ENCODE measurements around the gene SMYD3.
A peak's percentile ranks its signal among the peaks of the same experiment; 100 is the strongest.

SMYD3 gene

DNA sequence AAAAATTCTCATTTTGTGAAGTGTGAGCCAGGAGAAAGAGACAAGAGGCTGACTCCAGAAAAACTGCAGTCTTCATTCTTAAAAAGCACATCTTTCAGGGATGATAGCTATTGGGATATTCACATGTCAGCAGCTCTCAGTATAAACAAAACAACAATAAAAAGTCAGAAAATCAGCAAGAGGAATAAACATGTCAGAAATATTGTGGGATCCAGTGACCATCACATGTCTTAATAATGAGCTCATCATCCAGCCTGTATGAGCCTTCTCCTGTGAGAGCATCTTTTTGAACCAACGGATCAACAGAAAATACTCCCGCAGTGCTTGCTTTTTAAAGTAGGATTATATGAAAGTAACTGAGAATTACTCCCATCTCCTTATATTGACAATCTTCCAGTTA is 241.6 kb downstream of the SMYD3 start:
- no peak for DNase-seq

DNA sequence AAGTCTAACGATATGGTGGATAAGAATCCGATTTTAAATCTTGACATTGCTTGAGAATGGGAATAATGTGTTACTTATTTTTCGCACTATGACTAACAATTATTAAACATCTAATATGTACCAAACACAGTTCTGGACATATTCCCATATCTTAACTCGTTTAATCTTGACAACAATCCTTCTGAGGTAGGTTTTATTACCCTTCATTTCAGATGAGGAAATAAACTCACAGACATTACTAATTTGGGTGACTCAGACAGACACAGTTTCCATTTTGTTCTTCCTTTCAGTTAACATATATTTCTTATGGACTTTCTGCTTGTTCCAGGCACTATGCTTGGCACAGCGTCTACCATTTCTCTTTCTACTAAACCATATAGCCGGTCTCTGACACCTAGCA is 244.8 kb downstream of the SMYD3 start:
- no peak for DNase-seq

DNA sequence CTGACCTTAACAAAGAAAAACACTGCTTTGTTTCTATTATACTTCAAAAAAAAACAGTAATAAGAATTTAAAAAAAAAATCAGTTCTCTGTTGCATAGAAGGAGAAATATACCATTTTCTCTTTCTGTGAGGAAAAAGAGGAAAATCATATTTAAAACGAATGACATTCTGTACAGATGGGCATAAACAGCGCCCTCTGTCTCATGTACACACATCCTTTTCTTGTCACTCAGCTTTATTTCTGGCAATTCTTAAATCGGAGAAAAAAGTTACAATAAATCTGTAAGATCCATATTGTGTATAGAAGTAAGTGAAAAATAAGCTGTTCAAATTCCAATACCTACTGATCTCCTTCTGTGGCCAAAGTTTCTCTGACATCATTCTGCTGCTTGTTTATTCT is 245.4 kb downstream of the SMYD3 start:
- no peak for DNase-seq

DNA sequence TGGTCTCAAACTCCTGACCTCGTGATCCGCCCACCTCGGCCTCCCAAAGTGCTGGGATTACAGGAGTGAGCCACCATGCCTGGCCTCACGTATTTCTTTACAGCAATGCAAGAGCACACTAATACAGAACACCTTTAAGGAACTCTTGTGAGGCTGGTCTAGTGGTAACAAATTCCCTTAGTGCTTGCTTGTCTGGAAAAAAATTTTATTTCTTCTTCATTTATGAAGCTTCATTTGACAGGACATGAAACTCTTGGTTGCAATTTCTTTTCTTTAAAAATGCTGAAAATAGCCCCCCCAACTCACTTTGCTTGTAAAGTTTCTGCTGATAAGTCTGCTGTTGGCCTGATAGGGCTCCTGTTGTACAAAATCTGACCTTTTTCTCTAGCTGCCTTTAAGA is 248.8 kb downstream of the SMYD3 start:
- DNase-seq, result no peak

DNA sequence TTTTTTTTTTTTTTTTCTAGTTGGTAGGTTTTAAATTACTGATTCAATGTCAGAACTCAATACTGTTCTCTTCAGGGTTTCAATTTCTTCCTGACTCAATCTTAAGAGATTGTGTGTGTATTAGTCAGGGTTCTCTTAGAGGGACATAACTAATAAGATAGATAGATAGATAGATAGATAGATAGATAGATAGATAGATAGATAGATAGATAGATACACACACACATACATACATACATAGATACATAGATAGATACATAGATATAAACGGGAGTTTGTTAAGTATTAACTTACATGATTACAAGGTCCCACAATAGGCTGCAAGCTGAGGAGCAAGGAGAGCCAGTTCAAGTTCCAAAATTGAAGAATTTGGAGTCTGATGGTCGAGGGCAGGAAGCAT is 251.3 kb downstream of the SMYD3 start:
- no peak for DNase-seq

DNA sequence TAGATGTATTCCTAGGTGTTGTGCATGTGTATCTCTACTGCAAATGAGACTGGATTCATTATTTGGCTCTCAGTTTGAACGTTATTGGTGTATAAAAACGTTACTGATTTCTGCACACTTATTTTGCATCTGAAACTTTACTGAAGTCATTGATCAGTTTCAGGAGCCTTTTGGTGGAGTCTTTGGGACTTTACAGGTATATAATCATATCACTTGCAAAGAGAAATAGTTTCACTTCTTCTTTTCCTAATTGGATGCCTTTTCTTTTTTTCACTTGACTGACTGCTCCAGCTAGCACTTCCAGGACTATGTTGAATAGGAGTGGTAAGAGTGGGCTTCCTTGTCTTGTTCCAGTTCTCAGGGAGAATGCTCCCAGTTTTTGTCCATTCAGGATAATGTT is 252.2 kb downstream of the SMYD3 start:
- DNase-seq, result no peak

DNA sequence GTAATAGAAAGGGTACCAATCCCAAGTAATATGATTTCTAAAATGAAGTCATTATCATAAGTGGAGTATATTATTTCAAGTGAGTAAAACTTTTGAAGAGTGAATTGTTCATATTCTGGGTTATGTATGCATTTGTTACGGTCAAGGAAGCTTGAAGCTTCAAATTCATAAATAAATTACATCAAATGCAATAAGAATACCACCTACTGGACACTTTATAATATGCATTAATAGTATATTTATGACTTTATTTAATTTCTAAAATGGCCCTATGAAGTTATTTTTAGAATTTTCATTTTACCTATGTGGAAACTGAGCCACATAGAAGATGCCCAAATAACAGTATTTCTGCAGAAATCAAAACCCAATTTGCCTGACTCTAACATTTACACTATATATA is 260.6 kb downstream of the SMYD3 start:
- DNase-seq, result no peak

DNA sequence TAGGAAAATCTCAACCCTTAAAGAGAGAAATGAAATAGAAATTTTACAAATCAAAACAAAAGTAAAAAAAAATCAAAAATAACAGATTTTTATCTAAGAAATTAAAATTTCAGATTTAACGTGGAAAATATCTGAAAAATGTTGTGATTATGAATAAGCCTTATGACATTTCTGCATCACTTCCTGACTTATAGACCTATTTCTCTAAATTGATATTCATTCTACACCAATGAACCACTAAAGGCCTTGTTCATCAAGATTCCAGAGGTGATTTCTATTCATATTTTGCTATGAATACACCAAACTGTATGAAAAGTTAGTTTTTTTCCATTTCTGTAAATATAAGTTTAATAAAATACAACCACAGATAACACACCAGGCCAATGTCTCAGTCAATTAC is 261.5 kb downstream of the SMYD3 start:
- DNase-seq, result no peak

DNA sequence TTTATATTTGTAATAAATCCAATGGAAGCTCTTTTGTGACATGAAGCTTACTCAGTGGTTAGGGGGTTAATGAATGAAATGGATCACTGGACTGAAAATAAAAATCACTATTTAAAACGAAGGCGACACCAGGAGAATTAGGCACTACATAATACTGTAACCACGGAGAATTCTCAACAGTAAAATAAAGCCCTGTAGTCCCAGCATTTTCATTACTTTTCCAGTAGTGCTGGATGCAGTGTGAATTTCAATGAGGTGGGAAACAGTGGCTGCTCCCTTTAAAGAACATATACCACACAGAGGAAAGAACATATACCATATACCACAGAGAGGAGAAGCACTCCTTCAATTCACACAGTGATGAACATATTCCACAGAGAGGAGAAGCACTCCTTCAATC is 275.0 kb downstream of the SMYD3 start:
- DNase-seq, result no peak

DNA sequence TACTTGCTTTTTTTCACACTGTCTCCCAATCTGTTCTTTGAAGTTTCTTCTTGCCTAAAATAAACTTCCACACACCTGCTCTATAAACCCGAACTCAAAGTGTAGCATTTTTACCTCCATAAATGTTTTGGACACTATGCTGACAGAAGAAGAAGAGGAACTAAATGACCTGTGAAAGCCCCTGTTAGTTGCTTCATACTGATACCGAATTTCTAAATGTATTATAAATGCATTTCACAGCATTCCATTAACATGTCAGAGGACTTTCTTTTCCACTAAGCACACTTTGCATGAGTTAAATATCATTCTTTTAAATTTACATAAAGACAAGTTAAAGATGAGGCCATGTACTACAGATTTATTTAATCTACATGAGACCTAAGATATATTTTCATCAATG is 281.0 kb downstream of the SMYD3 start:
- no peak for DNase-seq

DNA sequence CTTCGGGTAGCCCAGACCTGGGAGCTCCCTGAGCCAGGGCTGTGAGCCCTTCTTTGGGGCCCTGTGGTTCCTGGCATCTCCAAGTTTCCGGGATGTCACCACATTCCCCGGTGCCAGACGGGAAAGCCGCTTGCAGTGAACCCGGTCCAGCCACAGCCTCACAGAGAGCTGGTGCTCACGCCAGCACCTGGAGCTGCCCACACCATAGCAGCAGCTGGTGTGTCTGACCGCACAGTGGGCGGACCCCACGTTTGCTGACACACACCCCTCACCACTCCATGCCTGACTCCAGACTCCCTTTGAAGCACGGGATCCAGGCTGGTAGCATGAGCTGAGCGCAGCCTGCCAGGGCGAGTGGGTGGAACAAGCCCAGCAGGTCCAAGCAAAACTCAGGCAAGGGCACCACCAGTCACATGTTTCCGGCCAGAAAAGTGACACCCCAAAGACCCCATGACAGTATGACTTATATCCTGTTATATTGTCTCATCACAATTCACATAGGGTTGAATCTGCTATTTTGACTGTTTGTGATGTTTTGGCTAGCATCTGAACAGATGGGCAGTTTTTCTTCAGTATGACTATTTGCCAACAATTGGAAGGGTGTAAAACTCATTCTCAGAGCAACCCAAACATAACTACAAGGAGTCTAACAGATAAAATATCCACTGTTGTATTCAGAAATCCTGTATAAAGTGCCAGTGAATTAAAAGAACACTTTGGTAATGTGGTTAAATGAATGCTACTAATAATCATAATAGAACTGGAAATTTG is 285.4 kb downstream of the SMYD3 start:
- no peak for DNase-seq

DNA sequence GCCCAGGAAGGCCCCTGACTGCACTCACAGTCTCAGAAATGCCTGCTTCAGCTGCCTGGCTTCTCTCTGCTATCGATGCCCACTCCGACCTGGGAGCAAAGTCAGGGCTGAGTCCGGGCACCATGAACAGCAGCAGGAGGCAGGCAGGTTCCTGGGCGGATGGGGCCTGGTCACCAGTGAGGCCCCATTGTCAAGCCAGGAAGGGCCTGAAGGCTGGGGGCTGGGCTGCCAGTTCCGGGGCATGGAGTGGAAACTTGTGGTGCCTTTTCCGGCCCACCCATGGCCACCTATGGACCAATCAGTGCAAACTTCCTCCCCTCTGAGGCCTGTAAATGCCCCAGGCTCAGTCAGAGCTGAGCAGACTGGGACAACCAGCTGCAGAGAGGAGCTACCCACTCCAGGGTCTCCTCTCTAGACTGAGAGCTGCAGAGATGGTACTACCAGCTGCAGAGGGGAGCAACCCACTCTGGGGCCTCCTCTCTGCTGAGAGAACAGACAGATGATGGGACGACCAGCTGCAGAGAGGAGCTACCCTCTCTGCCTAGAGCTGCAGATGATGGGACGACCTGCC is 286.5 kb downstream of the SMYD3 start:
- no peak for DNase-seq

DNA sequence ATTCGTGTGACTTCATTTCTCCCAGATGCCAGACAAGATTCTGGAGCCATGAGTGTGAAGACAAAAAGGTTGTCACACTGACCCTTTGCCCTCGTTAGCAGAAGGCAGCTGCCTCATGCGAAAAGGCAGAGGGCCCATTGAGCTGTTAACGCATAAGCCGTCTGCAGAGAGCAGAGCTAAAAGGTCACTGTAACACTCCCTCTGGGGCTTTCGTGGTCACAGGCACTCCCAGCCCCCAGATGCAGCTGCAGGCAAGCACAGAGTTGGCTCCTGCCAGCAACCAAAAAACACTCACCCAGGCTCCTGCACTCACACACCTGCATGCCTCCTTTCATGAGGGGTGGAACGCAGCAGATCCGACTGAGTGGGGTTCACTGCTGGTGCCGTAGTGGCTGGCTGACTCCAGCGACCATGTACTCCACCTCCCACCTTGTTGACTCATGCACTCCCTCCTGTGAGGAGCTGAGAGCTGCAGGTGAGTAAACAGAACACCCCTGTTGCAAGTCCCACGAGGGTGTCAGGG is 287.5 kb downstream of the SMYD3 start:
- no peak for DNase-seq

DNA sequence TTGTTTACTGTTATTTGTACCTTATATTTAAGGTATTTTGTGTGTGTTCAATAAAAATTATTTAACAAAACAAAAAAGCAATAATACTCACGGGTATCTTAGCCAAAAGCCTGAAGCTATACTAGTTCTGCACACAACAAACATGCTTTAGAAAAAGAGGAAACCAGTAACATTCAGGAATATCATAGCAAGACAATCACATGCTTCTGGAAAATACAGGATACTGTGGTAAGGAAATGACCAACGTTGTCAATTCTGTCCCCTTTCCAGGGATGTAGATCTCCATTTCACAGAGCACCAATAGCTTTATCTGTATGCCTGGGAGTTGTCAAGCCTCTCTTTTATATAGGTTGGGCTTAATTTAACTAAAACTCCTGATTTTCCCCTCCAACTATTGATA is 288.4 kb downstream of the SMYD3 start:
- DNase-seq, result no peak

DNA sequence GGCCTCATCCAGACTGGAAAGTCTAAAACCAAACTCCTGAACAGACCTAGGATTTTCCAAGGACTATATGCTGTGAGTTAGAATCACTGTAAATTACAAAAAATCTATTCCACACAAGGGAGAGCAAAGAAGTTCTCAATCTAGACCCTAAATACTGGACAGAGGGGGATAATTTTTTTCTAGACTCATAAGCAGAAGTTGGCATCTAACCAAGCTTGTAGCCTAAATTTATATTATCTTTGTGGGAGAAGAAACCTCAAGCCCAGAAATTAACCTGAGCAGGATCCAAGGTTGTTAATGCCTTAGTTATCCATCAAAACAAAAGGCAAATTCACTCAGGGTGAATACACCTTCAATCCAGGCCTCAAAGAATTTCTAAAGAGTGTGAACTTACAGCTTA is 290.2 kb downstream of the SMYD3 start:
- DNase-seq, result no peak

DNA sequence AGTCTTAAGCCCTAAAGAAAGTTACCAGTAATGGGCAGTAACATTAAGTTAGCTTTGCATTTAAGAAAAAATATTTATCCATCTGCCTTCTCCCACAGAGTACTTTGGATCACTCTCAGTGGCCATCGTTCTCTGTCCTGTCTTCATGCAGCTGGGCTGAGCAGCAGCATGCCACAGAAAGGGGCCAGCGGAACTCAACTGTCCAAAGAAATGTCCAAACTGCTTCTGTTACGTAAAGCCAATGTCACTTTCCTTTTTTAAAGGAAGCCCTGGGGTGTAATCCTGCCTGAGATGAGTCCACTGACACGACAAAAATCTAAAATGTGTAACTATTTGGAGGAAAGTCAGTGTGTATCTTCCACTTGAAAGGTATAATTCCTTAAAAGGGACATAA is 291.6 kb downstream of the SMYD3 start:
- no peak for DNase-seq

DNA sequence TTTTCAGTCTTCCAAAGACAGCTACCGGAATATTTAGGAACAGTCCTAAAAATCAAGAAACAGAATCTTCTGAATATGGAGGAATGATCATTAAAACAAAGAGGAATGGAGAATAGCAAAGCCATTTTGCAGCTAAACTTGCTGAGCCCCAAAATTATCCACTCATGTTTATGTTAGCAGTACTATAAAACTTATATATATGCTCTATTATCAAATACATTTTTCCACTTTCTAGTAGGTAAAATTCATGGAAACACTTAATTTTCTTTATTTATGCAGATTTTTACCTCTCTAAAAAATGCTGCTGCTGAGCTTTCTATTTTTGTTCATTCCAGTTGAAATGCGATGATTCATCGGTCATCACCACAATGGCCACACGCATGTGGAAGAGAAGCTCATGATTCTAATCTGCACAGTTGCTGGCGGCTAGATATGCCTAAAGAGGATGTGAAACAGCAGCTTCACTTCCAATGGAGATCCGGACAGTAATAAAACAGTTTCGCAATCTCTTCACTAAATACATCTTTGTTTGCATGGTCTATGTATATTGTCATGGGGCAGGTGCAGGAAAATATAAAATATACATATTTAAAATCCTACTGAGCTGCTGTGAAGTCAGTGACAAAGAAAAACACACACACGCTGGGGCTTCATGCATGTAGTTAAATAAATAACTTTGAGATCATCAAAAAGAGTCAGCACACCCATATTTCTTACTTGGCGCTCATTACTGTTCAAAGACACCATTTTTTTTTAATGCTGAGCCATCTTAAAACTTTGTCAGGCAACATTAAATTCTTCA is 292.2 kb downstream of the SMYD3 start:
- peak in 1 of 2 donors; percentile 17 for DNase-seq

DNA sequence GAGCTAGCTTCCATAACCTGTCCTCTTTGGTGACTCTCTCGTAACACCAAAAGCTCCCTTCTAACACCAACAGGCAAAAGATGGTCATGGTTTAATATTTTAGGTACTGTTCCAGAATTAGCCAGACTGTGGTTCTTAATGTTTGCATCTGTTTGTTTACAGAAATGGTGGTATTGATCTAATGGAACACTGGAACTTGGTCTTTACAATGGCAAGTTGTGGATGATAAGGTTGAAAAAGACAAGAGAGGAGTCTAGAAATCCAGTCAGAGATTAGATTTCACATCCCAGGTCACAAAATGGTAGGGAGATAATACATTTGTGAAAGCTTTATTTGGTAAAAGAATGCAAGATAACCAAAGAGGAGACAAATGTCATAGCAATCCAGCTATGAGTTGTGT is 293.1 kb downstream of the SMYD3 start:
- DNase-seq, result no peak

DNA sequence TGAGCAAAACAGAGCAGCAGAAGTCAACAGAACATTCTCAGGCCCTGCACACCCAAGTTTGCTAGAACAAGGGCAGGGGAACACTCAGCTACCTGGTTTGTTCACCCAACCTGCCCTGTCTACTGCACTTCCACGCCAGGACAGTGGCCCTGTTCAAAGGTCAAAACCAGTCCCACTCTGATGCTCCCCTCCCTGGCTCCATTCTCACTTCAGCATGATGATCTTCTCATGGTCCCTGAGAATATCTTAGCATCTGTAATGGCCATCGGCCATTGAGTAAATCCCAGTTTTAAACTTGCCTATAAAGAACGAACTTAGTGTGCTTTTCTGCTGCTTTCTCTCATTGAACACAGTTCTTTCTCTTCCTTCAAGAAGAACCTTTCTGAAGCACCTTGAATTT is 293.6 kb downstream of the SMYD3 start:
- DNase-seq, result no peak

DNA sequence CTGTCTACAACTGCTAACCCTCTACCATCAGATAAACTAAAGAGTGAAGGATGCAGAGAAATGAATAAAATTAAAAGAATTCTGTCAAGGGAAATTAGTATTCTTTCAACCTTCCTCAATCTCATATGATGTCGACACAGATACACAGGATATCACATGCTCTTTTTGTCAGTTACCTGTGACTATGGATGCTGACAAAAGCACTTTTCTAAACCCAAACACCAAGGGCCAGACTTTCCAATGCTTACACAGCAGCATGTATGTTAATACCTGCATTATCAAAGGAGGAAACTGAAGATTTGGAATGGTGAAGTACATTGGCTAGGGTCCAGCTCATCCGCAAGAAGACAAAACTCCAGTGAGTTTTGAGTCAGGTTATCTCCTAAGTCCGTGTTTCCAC is 294.0 kb downstream of the SMYD3 start:
- DNase-seq, result no peak

DNA sequence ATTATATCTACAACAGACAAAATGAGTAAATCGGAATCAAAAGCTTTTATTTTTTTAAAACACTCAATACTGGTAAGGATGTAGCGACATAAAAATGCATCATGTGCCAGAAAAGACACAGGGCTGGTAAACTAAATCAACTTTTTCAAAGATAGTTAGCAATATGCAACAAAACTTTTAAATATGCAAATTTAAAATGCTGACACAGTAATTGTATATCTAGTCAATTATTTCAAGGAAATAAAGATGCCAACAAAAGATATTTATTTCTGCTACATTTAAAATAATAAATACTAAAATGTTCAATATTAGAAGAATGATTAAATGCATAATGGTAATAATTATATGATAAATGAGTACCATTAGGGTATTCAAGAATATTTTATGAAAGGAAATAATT is 295.1 kb downstream of the SMYD3 start:
- DNase-seq, result no peak

DNA sequence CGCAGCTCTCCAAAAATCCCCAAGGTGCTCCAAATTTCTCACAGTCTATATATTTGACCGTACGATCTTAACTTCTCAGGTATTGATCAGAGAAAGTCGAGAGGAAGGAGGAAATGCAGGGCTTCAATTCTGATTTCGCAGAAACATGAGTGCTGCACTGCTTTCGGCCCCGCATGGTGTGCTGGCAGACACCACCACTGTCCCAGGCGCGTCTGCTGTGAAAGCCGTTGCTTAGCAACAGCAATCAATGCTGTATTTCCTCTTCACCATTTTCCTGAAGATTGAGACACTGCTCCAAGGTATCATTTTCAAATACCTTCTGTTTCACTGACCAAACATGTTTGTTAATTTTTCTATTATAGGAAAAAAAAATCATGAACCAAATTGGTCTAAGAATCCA is 296.3 kb downstream of the SMYD3 start:
- DNase-seq, result no peak

DNA sequence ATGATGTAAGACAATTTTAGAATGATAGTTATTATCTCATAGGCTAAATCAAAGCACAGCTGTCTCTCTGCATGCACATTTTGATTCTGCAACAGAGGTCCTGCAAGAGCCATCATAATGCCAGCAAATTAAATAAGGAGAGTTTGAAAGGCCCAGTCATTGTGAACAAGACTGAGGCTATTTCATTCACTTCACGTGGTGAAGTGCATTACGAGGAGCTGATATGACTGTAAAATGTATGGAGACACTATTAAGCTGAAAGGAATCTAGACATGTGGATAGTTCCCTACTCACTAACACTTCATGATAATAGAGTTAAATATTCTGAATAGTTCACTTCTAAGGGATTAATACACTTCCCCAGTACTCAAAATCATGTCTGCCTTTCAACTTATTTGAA is 299.0 kb downstream of the SMYD3 start:
- no peak for DNase-seq

DNA sequence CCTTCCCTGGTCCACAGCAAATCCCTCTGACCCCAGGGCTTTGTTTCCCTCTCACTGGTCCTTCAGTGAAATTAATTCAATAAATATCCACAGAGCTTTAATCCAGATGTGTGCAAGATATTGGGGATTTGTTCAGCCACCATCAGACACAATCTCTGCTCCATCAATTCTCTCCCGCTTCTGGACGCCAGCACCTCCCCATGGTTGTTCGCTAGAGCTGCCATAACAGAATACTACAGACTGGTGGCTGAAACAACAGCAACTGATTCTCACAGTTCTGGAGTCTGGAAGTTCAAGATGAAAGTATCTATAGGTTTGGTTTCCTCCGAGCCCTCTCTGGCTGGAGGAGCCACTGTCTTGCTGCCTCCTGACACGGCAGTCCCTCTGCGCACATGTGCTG is 303.9 kb downstream of the SMYD3 start:
- no peak for DNase-seq

Measured in hippocampal formation (tissue), 2 donors.